NCI-H2227 (cell line): Measurements from ENCODE around the gene EHMT1.

Source experiments
- DNase-seq: peaks from one replicate; lab custom pipeline; 2025; ENCODE audit not compliant: unreplicated experiment; lab: John Stamatoyannopoulos, UW

Gene EHMT1

GRCh38 chr9:137781906-137782585 is 163.2 kb downstream of the EHMT1 start:
- DNase-seq = no peak

GRCh38 chr9:137783521-137783920 is 164.7 kb downstream of the EHMT1 start:
- DNase-seq = no peak

GRCh38 chr9:137784046-137784445 is 165.2 kb downstream of the EHMT1 start:
- no peak for DNase-seq

GRCh38 chr9:137784641-137785513 is 166.1 kb downstream of the EHMT1 start:
- no peak for DNase-seq

GRCh38 chr9:137785704-137786161 is 166.9 kb downstream of the EHMT1 start:
- no peak for DNase-seq

- no peak for DNase-seq
Measured at GRCh38 chr9:137786511-137786920, 167.7 kb downstream of the EHMT1 start.

GRCh38 chr9:137787381-137787780 is 168.6 kb downstream of the EHMT1 start:
- DNase-seq = no peak

- no peak for DNase-seq
Measured at GRCh38 chr9:137787786-137788505, 169.1 kb downstream of the EHMT1 start.

- no peak for DNase-seq
Measured at GRCh38 chr9:137788561-137789294, 169.9 kb downstream of the EHMT1 start.

GRCh38 chr9:137789295-137789895 is 170.6 kb downstream of the EHMT1 start:
- no peak for DNase-seq

GRCh38 chr9:137791947-137792346 is 173.1 kb downstream of the EHMT1 start:
- DNase-seq = no peak

- DNase-seq = no peak
Measured at GRCh38 chr9:137793196-137793841, 174.5 kb downstream of the EHMT1 start.

- DNase-seq = no peak
Measured at GRCh38 chr9:137795156-137795666, 176.4 kb downstream of the EHMT1 start.

- DNase-seq = no peak
Measured at GRCh38 chr9:137797206-137798120, 178.7 kb downstream of the EHMT1 start.

- DNase-seq = no peak
Measured at GRCh38 chr9:137798142-137798541, 179.3 kb downstream of the EHMT1 start.

GRCh38 chr9:137798901-137799629 is 180.3 kb downstream of the EHMT1 start:
- no peak for DNase-seq

GRCh38 chr9:137799630-137799983 is 180.8 kb downstream of the EHMT1 start:
- no peak for DNase-seq
